A549 (cell line): ENCODE measurements around the gene CBFB. TPM values are rescaled to one million over a fixed set of nuclear protein-coding genes. Genes with fewer than 3 reads are reported as not detected.

Experiments used
- ATAC-seq, 2 experiments: fragments of 200-7000 bp in 1 of 2; fragments of >200 bp in 1 of 2; cut with Nextera tagmentation in 1 of 2; cut with Tn5 transposase in 1 of 2; 3 replicates each; pipeline versions ENCODE4 v1.8.0 to v1.9.1; 2018 to 2020; ENCODE audit warnings: mild to moderate bottlenecking in 1 of 2, moderate library complexity in 1 of 2
- CTCF ChIA-PET: fragments of 300-600 bp; sonication (Branson Sonifier 250); formaldehyde crosslinking; extraction: SDS; loops from one replicate; lab custom pipeline; 2021; ENCODE audit warnings: antibody characterized with exemption, inconsistent platforms; lab: Yijun Ruan, JAX
- POLR2A ChIA-PET: fragments of 350-600 bp; formaldehyde crosslinking; extraction: SDS; loops from one replicate; lab custom pipeline; 2021; ENCODE audit warnings: antibody characterized with exemption, inconsistent platforms; lab: Yijun Ruan, JAX
- DNase-seq, 2 experiments: peaks; one replicate each; pipeline versions ENCODE4 v3.0.0 to v3.0.0-alpha.2; 2011 to 2016; ENCODE audit warnings: low read depth in 1 of 2, low spot score in 1 of 2
- FAIRE-seq: peaks from 2 replicates; lab custom pipeline; 2011; peaks lifted over from hg19 to GRCh38; lab: Jason Lieb, UNC
- H3K27ac ChIP-seq, 2 experiments: fragments of >200 bp; sonication (Bioruptor Twin); formaldehyde crosslinking; 3 replicates each; pipeline ENCODE4 v1.5.1; 2016 to 2017
- H3K4me1 ChIP-seq: fragments of >200 bp; sonication (Bioruptor Twin); formaldehyde crosslinking; 3 replicates; pipeline ENCODE4 v1.6.1; 2016
- H3K4me2 ChIP-seq: fragments of >200 bp; sonication (Bioruptor Twin); formaldehyde crosslinking; 3 replicates; pipeline ENCODE4 v1.6.1; 2016
- H3K4me3 ChIP-seq: fragments of >200 bp; sonication (Bioruptor Twin); formaldehyde crosslinking; 3 replicates; pipeline ENCODE4 v1.5.1; 2016
- H3K9me3 ChIP-seq: fragments of >200 bp; sonication (Bioruptor Twin); formaldehyde crosslinking; 3 replicates; pipeline ENCODE4 v1.6.1; 2016
- BHLHE40 ChIP-seq: IDR thresholded peaks from 2 replicates; pipeline ENCODE4 v1.6.1; 2012; ENCODE audit warnings: low read depth, low read length, inconsistent platforms
- CBX2 ChIP-seq: fragments of 200-600 bp; sonication (generic); IDR thresholded peaks from 2 replicates; pipeline ENCODE4 v1.6.1; 2016; ENCODE audit warnings: low read depth, mild to moderate bottlenecking, borderline replicate concordance
- EP300 ChIP-seq, 2 experiments: fragments of >200 bp; sonication (Bioruptor Twin); formaldehyde crosslinking; IDR thresholded peaks; 2 replicates in 1 of 2; 3 replicates in 1 of 2; pipeline ENCODE4 v1.6.1; 2016 to 2017
- ESRRA ChIP-seq: fragments of 150-350 bp; IDR thresholded peaks from 2 replicates; pipeline ENCODE4 v1.6.1; 2014; ENCODE audit warnings: mild to moderate bottlenecking, low read length, borderline replicate concordance
- FOSB ChIP-seq: fragments of 250-450 bp; sonication (Bioruptor Pico); IDR thresholded peaks from 2 replicates; pipeline ENCODE4 v1.5.0; 2020; ENCODE audit warnings: mild to moderate bottlenecking, moderate library complexity
- HDAC2 ChIP-seq: fragments of 200-600 bp; sonication (generic); IDR thresholded peaks from 2 replicates; pipeline ENCODE4 v1.6.1; 2016
- HOXA7 ChIP-seq: fragments of 250-450 bp; sonication (Bioruptor Pico); IDR thresholded peaks from 2 replicates; pipeline ENCODE4 v1.5.0; 2020; ENCODE audit warnings: mild to moderate bottlenecking, moderate library complexity
- HOXB5 ChIP-seq: fragments of 250-450 bp; sonication (Bioruptor Pico); IDR thresholded peaks from 2 replicates; pipeline ENCODE4 v1.5.0; 2020; ENCODE audit warnings: mild to moderate bottlenecking, moderate library complexity
- JUNB ChIP-seq: fragments of >200 bp; sonication (Bioruptor Twin); formaldehyde crosslinking; IDR thresholded peaks from 2 replicates; pipeline ENCODE4 v1.6.1; 2016
- KDM1A ChIP-seq: fragments of 200-600 bp; sonication (generic); IDR thresholded peaks from 2 replicates; pipeline ENCODE4 v1.6.1; 2016; ENCODE audit warnings: low read depth, mild to moderate bottlenecking
- MAX ChIP-seq: IDR thresholded peaks from 2 replicates; pipeline ENCODE4 v1.6.1; 2012
- MYC ChIP-seq: IDR thresholded peaks from 2 replicates; pipeline ENCODE4 v1.6.1; 2012; ENCODE audit warnings: mild to moderate bottlenecking, inconsistent platforms, low read length, improper control_type of control experiment, borderline replicate concordance
- NFE2L2 ChIP-seq: fragments of 150-350 bp; conservative IDR thresholded peaks from 2 replicates; pipeline ENCODE4 v1.6.1; 2014; ENCODE audit warnings: low read length
- NPAS2 ChIP-seq: fragments of 250-450 bp; sonication (Bioruptor Pico); IDR thresholded peaks from 2 replicates; pipeline ENCODE4 v1.8.0; 2022; ENCODE audit warnings: mild to moderate bottlenecking, moderate library complexity, borderline replicate concordance
- POLR2AphosphoS2 ChIP-seq: conservative IDR thresholded peaks from 2 replicates; pipeline ENCODE4 v1.6.1; 2012; ENCODE audit warnings: low read length, improper control_type of control experiment, inconsistent platforms
- RCOR1 ChIP-seq: fragments of 150-350 bp; IDR thresholded peaks from 2 replicates; pipeline ENCODE4 v1.6.1; 2014; ENCODE audit warnings: antibody characterized with exemption, low read length, low read depth
- SREBF2 ChIP-seq: fragments of 450-650 bp; IDR thresholded peaks from 2 replicates; pipeline ENCODE4 v1.6.1; 2014; ENCODE audit warnings: mild to moderate bottlenecking, moderate library complexity
- ZC3H11A ChIP-seq: fragments of 450-650 bp; IDR thresholded peaks from 2 replicates; pipeline ENCODE4 v1.6.1; 2014; ENCODE audit warnings: antibody characterized with exemption, mild to moderate bottlenecking
- ZFP36 ChIP-seq: fragments of 450-650 bp; IDR thresholded peaks from 2 replicates; pipeline ENCODE4 v1.6.1; 2014; ENCODE audit warnings: borderline replicate concordance; ENCODE audit not compliant: partially characterized antibody
- ZSCAN20 ChIP-seq: fragments of 250-450 bp; sonication (Bioruptor Pico); IDR thresholded peaks from 2 replicates; pipeline ENCODE4 v1.8.0; 2022; ENCODE audit warnings: mild to moderate bottlenecking, moderate library complexity
- whole genome bisulfite sequencing: methylation state at CpG from one replicate; pipeline ENCODE4 v1.1.6; 2017; ENCODE audit errors: missing lambda C conversion rate; 5-methylcytosine and 5-hydroxymethylcytosine counted together
- polyA plus RNA-seq, 4 experiments: library from polyadenylated mRNA; depleted of rRNA in 3 of 4; stranded (reverse); fragments of >200 nt; fragmentation: RNase III in 1 of 4; extraction: RNeasy Plus Mini Kit Qiagen cat#74134 plus additional on column Dnase treatment in 1 of 4; gene quantifications; 2 replicates in 3 of 4; 3 replicates in 1 of 4; pipeline ENCODE4 v1.2.3, GENCODE V29; 2011 to 2017
- TF ChIP-seq, protein P1 (sequence below): fragments of 200-600 bp; sonication (generic); IDR thresholded peaks from 2 replicates; pipeline ENCODE4 v1.6.1; 2016; ENCODE audit warnings: antibody characterized with exemption, mild to moderate bottlenecking, moderate library complexity
- TF ChIP-seq, protein P2 (sequence below): fragments of >200 bp; sonication (Bioruptor Twin); formaldehyde crosslinking; IDR thresholded peaks from 2 replicates; pipeline ENCODE4 v1.6.1; 2016

CBFB gene
- polyA plus RNA-seq, 2 of the 4 experiments (the other 2 are of a cell fraction) = 27.7 to 61.3 TPM

GRCh38 chr16:67084345-67085028 lies 55.5 kb downstream of the CBFB start:
- no peak for ATAC-seq
- ChIA-PET POLR2A (no interaction called here), CTCF (interaction anchor here (1.0 kb wide), 1 partner anchor 31 kb away, joined by 3 read pairs; no protein-coding TSS in a partner anchor)
- no peak overlapping the region for H3K4me2 ChIP-seq
- no peaks in the 10 kb centered on the region for H3K4me1 ChIP-seq
- no peak overlapping the region for H3K4me3 ChIP-seq
- FAIRE-seq = no peak
- WGBS = 93% methylated on average over 4 of the region's 4 CpGs
- DNase-seq = no peak
- H3K27ac ChIP-seq = no peak overlapping the region
- H3K9me3 ChIP-seq = no peaks in the 10 kb centered on the region
- TF ChIP-seq HOXA7 (CRISPR knock-in tag) (no peak), ZSCAN20 (CRISPR knock-in tag) (no peak), NPAS2 (CRISPR knock-in tag) (no peak), HDAC2 (no peak)
- TF ChIP-seq, protein P1, sequence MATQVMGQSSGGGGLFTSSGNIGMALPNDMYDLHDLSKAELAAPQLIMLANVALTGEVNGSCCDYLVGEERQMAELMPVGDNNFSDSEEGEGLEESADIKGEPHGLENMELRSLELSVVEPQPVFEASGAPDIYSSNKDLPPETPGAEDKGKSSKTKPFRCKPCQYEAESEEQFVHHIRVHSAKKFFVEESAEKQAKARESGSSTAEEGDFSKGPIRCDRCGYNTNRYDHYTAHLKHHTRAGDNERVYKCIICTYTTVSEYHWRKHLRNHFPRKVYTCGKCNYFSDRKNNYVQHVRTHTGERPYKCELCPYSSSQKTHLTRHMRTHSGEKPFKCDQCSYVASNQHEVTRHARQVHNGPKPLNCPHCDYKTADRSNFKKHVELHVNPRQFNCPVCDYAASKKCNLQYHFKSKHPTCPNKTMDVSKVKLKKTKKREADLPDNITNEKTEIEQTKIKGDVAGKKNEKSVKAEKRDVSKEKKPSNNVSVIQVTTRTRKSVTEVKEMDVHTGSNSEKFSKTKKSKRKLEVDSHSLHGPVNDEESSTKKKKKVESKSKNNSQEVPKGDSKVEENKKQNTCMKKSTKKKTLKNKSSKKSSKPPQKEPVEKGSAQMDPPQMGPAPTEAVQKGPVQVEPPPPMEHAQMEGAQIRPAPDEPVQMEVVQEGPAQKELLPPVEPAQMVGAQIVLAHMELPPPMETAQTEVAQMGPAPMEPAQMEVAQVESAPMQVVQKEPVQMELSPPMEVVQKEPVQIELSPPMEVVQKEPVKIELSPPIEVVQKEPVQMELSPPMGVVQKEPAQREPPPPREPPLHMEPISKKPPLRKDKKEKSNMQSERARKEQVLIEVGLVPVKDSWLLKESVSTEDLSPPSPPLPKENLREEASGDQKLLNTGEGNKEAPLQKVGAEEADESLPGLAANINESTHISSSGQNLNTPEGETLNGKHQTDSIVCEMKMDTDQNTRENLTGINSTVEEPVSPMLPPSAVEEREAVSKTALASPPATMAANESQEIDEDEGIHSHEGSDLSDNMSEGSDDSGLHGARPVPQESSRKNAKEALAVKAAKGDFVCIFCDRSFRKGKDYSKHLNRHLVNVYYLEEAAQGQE = no peak

DNA sequence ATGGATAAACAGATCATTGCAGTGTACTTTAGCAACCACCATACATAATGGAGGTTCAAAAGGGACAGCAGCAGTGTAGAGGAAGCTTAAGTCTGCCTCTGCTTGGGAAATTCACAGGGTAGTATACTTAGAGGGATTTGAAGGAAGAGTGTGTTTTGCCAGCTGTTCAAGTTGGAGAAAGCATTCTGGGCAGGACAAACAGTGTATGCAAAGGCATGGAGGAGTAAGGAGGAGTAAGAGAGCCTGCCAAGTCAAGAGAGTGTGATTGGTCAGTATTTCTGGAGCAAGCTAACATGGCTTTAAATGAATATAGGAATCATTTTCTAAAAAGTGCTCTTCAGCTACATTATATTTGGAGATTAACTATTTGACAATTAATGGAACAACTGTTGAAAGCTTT lies 57.9 kb downstream of the CBFB start:
- no peak overlapping the region for H3K4me2 ChIP-seq
- ATAC-seq = no peak; a peak in 1 of 6 replicates
- no peaks in the 10 kb centered on the region for H3K4me1 ChIP-seq
- no peak for FAIRE-seq
- H3K27ac ChIP-seq = no peak overlapping the region
- ChIA-PET POLR2A (no interaction called here), CTCF (interaction anchor here (0.8 to 4.0 kb wide), 9 partner anchors 9 to 109 kb away, joined by 3 to 20 read pairs (median 4); no protein-coding TSS in a partner anchor)
- DNase-seq = no peak
- no peak overlapping the region for H3K4me3 ChIP-seq
- H3K9me3 ChIP-seq = no peaks in the 10 kb centered on the region
- TF ChIP-seq RCOR1 (no peak), BHLHE40 (no peak), HOXB5 (CRISPR knock-in tag) (no peak), NFE2L2 (no peak), POLR2AphosphoS2 (no peak), ZC3H11A (no peak), MYC (no peak), FOSB (CRISPR knock-in tag) (no peak)

DNA sequence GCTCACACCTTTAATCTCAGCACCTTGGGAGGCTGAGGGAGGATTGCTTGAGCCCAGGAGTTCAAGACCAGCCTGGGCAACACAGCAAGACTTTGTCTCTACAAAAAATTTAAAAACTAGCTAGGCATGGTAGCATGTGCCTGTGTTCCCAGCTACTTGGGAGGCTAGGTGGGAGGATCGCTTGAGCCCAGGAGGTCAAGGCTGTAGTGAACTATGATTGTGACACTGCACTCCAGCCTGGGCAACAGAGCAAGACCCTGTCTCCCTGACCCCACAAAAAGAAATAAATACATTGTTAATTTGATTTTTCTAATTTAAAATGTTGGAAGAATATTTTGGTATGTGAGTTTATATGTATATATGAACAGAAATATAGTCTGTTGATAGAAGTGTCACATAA lies 58.3 kb downstream of the CBFB start:
- Histone ChIP-seq H3K4me3 (no peak overlapping the region), H3K4me1 (no peaks in the 10 kb centered on the region), H3K9me3 (no peaks in the 10 kb centered on the region), H3K27ac (no peak overlapping the region), H3K4me2 (no peak overlapping the region)
- TF ChIP-seq MYC (no peak), MAX (no peak), EP300 (IDR thresholded peaks at IDR 0.05) (no peak), CBX2 (no peak), ESRRA (no peak), ZFP36 (no peak), JUNB (no peak), KDM1A (no peak), SREBF2 (no peak)
- TF ChIP-seq, protein P2, sequence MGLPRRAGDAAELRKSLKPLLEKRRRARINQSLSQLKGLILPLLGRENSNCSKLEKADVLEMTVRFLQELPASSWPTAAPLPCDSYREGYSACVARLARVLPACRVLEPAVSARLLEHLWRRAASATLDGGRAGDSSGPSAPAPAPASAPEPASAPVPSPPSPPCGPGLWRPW = no peak
- WGBS = 96% methylated on average over 1 of the region's 1 CpG
- POLR2A ChIA-PET = no interaction called here
- no peak for DNase-seq
- no peak for ATAC-seq
- CTCF ChIA-PET = interaction anchor here (0.6 to 4.0 kb wide), 11 partner anchors 8 to 110 kb away, joined by 3 to 20 read pairs (median 3); no protein-coding TSS in a partner anchor
- no peak for FAIRE-seq
